ENCODE data around the gene CSNK1G1.

CSNK1G1 gene

DNA sequence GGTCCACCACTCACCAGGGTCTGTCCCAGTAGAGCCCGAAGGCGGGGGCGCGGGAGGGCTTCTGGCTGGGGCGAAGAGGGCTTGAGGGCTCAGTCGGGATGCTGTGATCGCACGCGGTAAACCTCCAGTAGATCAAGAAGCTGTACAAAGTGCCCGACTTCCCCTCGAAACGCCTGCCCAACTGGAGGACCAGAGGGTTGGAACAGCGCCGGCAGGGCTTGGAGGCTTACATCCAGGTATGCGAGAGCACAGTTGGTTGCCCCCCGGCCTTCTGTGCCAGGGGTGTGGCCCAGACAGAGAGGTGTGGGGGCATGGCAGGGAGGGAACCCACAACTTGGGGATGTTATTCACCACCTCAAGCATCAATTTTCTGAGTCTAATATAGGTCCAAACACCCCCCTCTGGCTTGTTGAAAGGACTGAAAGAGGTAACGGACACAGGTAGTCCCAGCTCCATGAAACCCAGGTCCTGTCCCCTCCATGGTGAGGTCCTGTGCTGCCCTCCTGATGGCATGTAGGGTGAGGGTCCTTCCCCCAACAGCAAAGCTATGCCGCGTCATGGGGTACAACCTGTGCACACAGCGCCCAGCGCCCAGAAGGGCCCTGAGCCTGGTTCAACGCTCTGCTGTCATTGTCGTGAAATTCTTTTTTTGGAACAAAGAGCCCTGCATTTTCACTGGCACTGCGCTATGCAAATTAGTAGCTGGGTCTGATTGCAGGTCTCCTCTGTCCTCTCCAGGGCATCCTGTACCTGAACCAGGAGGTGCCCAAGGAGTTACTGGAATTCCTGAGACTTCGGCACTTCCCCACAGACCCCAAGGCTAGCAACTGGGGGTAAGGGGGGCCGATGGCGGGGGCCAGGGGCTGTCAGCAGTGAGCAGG, 203.2 kb downstream of the CSNK1G1 start:
- no peak overlapping the region for H3K27ac ChIP-seq (ENCODE audit: low read depth, low read length)
- peak overlapping the region; percentile 94 for H3K4me3 ChIP-seq (ENCODE audit: low read depth, low read length)
- H3K27me3 ChIP-seq (ENCODE audit: control insufficient read depth, insufficient read depth, low read length) = peaks cover 19% of the 10 kb centered on the region
- peaks cover 14% of the 10 kb centered on the region for H3K4me1 ChIP-seq (ENCODE audit: control insufficient read depth, insufficient read depth, low read length)
- H3K9me3 ChIP-seq (ENCODE audit: control insufficient read depth, insufficient read depth, low read depth, low read length) = no peaks in the 10 kb centered on the region
- H3K36me3 ChIP-seq (ENCODE audit: control insufficient read depth, insufficient read depth, low read length) = peaks cover 35% of the 10 kb centered on the region
- H3K9ac ChIP-seq (ENCODE audit: low read length) = peak overlapping the region; percentile 48

DNA sequence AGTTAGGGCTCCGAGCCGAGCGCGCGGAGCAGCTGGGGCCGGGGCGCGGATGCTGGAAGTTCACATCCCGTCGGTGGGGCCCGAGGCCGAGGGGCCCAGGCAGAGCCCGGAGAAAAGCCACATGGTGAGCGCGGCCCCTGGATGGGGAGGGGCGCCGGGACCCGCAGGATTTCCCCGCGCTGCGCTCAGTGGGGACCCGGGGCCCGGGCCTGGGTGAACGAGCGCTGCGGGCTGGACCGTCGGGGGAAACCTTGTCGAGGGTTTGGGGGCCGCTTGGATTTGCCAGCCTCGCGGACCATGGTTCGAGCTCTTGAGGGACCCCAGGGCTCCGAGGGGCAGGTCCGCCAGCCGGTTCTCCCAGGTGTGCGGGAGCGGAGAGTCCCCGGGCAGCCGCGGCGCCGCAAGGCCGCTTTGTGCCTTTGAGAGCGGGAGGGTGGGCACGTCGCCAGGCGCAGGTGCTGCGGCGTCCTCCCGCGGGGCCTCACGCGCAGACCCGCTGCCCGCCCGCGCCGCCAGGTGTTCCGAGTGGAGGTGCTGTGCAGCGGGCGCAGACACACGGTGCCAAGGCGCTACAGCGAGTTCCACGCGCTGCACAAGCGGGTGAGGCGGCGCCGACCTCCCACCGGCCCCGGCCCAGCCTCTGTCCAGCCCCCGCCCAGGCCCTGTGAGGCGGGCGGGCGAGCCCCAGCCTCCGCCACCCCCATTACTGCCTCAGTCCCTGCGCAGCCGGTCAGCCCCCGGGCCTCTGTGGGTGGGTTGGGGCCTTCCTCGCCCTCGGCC, 204.1 kb downstream of the CSNK1G1 start, which contains the start of gene SNX22:
Gene SNX22 (plus strand): TSS at position 5 of the 780 bp plus-strand sequence. CDS start 45 bp downstream, at position 50.
- H3K27ac ChIP-seq (ENCODE audit: low read depth, low read length) = no peak within 1 kb of the TSS
- H3K9ac ChIP-seq (ENCODE audit: low read length) = peak within 1 kb of the TSS; percentile 68
- H3K4me1 ChIP-seq (ENCODE audit: control insufficient read depth, insufficient read depth, low read length) = peaks cover 14% of the 10 kb centered on the region
- H3K36me3 ChIP-seq (ENCODE audit: control insufficient read depth, insufficient read depth, low read length) = peaks cover 26% of the 10 kb centered on the region
- H3K27me3 ChIP-seq (ENCODE audit: control insufficient read depth, insufficient read depth, low read length) = peaks cover 19% of the 10 kb centered on the region
- no peaks in the 10 kb centered on the region for H3K9me3 ChIP-seq (ENCODE audit: control insufficient read depth, insufficient read depth, low read depth, low read length)
- H3K4me3 ChIP-seq (ENCODE audit: low read depth, low read length) = peak within 1 kb of the TSS; percentile 94

DNA sequence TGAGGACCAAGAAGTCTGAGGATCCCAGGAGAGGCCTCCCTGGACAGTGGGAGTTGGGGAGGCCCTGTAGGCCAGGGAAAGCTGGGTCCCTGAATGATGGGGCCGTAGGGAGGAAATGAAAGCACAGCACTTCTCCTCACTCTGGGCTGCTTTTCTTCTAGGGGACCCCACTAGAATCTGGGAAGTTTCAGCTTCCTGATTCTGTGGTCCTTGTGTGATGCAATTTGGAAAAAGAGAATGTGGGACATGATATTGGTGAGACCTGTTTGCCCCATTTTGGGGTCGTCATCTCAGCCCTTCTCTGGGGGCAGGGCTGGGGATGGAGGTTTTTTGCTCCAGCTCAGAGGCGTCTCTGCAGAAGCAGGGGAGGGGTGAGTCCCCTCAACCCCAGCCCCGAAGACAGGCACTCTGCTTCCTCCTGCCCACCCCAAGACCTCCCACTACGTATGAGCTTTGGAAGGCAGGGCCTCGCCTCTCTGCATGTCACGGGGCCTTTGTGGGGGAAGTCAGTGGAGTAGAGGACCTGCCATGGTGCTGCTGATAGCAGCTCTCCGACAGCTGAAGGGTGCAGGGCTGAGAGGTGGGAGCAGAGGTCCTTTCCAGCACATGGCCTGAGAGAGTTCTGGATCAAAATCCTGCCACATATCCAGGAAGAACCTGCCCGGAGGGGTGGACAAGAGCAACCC, 205.9 kb downstream of the CSNK1G1 start:
- Histone ChIP-seq H3K4me1 (ENCODE audit: control insufficient read depth, insufficient read depth, low read length) (peaks cover 14% of the 10 kb centered on the region), H3K9ac (ENCODE audit: low read length) (no peak overlapping the region), H3K9me3 (ENCODE audit: control insufficient read depth, insufficient read depth, low read depth, low read length) (no peaks in the 10 kb centered on the region), H3K27ac (ENCODE audit: low read depth, low read length) (no peak overlapping the region), H3K27me3 (ENCODE audit: control insufficient read depth, insufficient read depth, low read length) (peaks cover 19% of the 10 kb centered on the region), H3K4me3 (ENCODE audit: low read depth, low read length) (no peak overlapping the region), H3K36me3 (ENCODE audit: control insufficient read depth, insufficient read depth, low read length) (peaks cover 12% of the 10 kb centered on the region)

DNA sequence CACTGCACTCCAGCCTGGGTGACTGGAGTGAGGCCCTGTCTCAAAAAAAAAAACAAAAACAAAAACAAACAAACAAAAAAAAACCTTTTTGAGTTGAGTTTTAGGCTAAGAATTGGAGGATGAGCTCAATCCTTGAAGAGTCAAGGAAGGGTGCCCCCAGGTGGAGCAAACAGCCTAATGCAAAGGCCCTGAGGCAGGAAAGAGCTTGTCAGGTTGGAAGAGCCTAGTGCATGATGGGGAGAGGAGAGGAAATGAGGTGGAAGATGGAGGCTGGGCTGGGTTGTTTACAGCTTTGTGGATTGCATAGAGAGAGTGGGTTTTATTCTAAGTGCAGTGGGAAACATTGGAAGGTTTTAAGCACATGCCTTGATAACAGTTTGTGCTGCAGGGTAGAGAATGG, 206.5 kb downstream of the CSNK1G1 start:
- H3K9me3 ChIP-seq (ENCODE audit: control insufficient read depth, insufficient read depth, low read depth, low read length) = no peaks in the 10 kb centered on the region
- no peak overlapping the region for H3K4me3 ChIP-seq (ENCODE audit: low read depth, low read length)
- H3K9ac ChIP-seq (ENCODE audit: low read length) = no peak overlapping the region
- no peak overlapping the region for H3K27ac ChIP-seq (ENCODE audit: low read depth, low read length)
- peaks cover 19% of the 10 kb centered on the region for H3K27me3 ChIP-seq (ENCODE audit: control insufficient read depth, insufficient read depth, low read length)
- peaks cover 10% of the 10 kb centered on the region for H3K36me3 ChIP-seq (ENCODE audit: control insufficient read depth, insufficient read depth, low read length)
- H3K4me1 ChIP-seq (ENCODE audit: control insufficient read depth, insufficient read depth, low read length) = peaks cover 14% of the 10 kb centered on the region

DNA sequence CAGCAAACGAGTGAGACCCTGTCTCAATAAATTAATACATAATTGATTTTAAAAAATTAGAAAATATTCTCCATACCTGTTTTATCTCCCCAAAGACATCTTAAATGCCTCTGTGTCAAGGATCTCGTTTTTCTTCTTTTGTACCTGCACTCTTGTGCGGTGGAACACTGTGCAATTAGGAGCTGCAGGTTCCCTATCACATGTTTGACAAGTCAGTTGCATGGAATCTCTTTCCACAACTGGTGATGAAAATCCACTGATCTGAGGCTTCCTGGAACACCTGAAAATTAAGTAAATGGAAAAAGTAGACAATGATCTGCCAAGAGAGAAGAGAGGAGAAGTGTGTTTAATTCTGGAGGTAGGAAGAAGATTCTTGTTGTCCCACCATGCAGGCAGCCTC, 207.4 kb downstream of the CSNK1G1 start:
- H3K36me3 ChIP-seq (ENCODE audit: control insufficient read depth, insufficient read depth, low read length) = peaks cover 10% of the 10 kb centered on the region
- H3K4me1 ChIP-seq (ENCODE audit: control insufficient read depth, insufficient read depth, low read length) = peaks cover 11% of the 10 kb centered on the region
- H3K27ac ChIP-seq (ENCODE audit: low read depth, low read length) = no peak overlapping the region
- H3K9ac ChIP-seq (ENCODE audit: low read length) = no peak overlapping the region
- no peak overlapping the region for H3K4me3 ChIP-seq (ENCODE audit: low read depth, low read length)
- H3K27me3 ChIP-seq (ENCODE audit: control insufficient read depth, insufficient read depth, low read length) = peaks cover 19% of the 10 kb centered on the region
- H3K9me3 ChIP-seq (ENCODE audit: control insufficient read depth, insufficient read depth, low read depth, low read length) = no peaks in the 10 kb centered on the region

DNA sequence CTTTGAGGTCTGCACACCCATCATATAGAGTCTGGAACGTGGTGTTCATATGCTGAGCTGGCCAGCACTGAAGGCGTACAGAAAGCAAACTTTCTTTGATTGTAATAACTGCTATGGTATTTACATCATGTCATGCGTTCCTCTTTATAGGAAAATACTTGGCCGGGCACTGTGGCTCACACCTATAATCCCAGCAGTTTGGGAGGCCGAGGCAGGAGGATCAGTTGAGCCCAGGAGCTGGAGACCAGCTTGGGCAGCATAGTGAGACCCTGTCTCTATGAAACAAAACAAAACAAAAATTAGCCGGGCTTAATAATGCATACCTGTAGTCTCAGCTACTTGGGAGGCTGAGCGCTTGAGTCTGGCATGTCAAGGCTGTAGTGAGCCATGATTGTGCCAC, 207.8 kb downstream of the CSNK1G1 start:
- Histone ChIP-seq H3K4me1 (ENCODE audit: control insufficient read depth, insufficient read depth, low read length) (peaks cover 11% of the 10 kb centered on the region), H3K9ac (ENCODE audit: low read length) (no peak overlapping the region), H3K36me3 (ENCODE audit: control insufficient read depth, insufficient read depth, low read length) (peaks cover 12% of the 10 kb centered on the region), H3K9me3 (ENCODE audit: control insufficient read depth, insufficient read depth, low read depth, low read length) (no peaks in the 10 kb centered on the region), H3K27ac (ENCODE audit: low read depth, low read length) (no peak overlapping the region), H3K27me3 (ENCODE audit: control insufficient read depth, insufficient read depth, low read length) (peaks cover 16% of the 10 kb centered on the region), H3K4me3 (ENCODE audit: low read depth, low read length) (no peak overlapping the region)

DNA sequence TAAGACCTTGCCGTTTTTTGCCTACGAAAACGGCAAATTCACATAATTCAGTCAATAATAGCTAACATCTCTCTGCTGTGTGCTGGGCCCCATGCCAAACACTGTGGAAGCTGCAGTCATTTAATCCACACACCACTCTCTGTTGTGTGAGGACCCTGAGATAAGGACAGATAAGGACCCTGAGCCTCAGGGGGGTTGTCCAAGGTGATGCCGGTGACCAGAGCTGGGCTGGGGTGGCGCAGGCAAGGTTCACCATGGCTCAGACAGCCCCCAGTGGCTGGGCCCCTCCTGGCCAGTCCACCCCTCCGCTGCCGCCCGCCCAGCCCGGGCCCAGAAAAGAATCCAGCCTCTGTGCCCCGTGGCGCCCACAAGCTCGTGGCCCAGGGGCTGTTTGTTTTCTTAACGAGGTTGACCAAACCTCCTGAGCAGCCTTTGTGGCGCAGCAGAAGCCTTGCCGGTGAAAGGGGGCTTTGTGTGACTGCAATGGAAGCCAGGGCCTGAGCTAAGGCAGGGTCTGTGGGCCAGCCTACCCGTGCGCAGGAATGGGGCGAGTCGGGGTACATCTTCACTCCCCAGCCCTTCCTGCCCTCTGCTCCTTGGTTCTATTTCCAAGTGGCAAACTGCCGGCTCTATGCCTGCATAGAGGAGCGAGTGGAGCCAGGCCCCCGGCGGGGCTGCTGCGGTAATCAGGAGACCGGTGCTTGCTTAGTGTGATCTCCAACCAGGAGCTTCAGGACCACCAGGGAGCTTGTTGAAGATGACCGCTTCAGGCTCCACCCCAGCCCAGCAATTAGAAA, 208.9 kb downstream of the CSNK1G1 start:
- H3K36me3 ChIP-seq (ENCODE audit: control insufficient read depth, insufficient read depth, low read length) = peaks cover 12% of the 10 kb centered on the region
- H3K27ac ChIP-seq (ENCODE audit: low read depth, low read length) = no peak overlapping the region
- H3K27me3 ChIP-seq (ENCODE audit: control insufficient read depth, insufficient read depth, low read length) = peaks cover 5% of the 10 kb centered on the region
- H3K4me3 ChIP-seq (ENCODE audit: low read depth, low read length) = no peak overlapping the region
- no peaks in the 10 kb centered on the region for H3K9me3 ChIP-seq (ENCODE audit: control insufficient read depth, insufficient read depth, low read depth, low read length)
- peaks cover 3% of the 10 kb centered on the region for H3K4me1 ChIP-seq (ENCODE audit: control insufficient read depth, insufficient read depth, low read length)
- no peak overlapping the region for H3K9ac ChIP-seq (ENCODE audit: low read length)

DNA sequence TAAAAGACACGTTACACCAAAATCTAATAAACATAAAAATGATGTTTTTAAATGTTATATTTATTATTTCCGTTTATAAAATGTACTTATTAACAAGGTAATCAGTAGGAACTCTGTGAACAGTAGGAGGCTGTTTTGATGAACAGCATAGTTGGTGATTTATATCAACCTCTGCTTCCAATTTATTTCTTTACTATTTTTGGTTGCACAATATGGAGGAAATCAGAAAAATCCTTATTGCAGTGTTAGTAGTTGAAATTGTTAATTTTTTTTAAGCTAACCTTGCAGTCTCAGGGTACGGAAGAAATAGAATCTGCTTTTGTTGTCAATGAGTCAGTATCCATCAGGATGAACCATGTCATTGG, 209.5 kb downstream of the CSNK1G1 start:
- H3K27ac ChIP-seq (ENCODE audit: low read depth, low read length) = no peak overlapping the region

DNA sequence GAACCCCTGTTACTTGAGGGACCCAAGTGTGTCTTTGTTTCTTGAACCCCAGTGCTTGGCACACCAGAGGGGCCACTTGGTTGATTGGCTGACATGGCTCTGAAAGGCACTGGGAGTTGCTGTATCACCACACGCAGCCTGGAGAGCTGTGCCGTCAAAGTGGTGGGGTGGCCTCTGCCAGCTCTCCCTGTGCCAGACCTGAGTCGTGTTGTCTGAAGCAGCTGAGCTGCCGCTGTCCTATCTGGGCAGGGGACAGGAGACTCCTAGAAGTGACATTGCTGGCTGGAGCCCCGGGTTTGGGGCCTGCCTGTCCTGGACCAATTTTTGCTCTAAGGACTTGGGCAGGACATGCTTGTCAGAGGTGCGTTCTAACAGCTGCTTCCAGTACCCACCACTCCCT, 209.9 kb downstream of the CSNK1G1 start:
- Histone ChIP-seq H3K4me1 (ENCODE audit: control insufficient read depth, insufficient read depth, low read length) (peaks cover 2% of the 10 kb centered on the region), H3K9me3 (ENCODE audit: control insufficient read depth, insufficient read depth, low read depth, low read length) (no peaks in the 10 kb centered on the region), H3K36me3 (ENCODE audit: control insufficient read depth, insufficient read depth, low read length) (peaks cover 12% of the 10 kb centered on the region), H3K9ac (ENCODE audit: low read length) (no peak overlapping the region), H3K27me3 (ENCODE audit: control insufficient read depth, insufficient read depth, low read length) (no peaks in the 10 kb centered on the region), H3K27ac (ENCODE audit: low read depth, low read length) (no peak overlapping the region), H3K4me3 (ENCODE audit: low read depth, low read length) (no peak overlapping the region)

More for the DNA sequence above, 209.5 kb downstream of the CSNK1G1 start:
- no peak overlapping the region for H3K9ac ChIP-seq (ENCODE audit: low read length)
- peaks cover 3% of the 10 kb centered on the region for H3K4me1 ChIP-seq (ENCODE audit: control insufficient read depth, insufficient read depth, low read length)
- H3K27me3 ChIP-seq (ENCODE audit: control insufficient read depth, insufficient read depth, low read length) = no peaks in the 10 kb centered on the region
- H3K4me3 ChIP-seq (ENCODE audit: low read depth, low read length) = no peak overlapping the region
- no peaks in the 10 kb centered on the region for H3K9me3 ChIP-seq (ENCODE audit: control insufficient read depth, insufficient read depth, low read depth, low read length)
- H3K36me3 ChIP-seq (ENCODE audit: control insufficient read depth, insufficient read depth, low read length) = peaks cover 12% of the 10 kb centered on the region

DNA sequence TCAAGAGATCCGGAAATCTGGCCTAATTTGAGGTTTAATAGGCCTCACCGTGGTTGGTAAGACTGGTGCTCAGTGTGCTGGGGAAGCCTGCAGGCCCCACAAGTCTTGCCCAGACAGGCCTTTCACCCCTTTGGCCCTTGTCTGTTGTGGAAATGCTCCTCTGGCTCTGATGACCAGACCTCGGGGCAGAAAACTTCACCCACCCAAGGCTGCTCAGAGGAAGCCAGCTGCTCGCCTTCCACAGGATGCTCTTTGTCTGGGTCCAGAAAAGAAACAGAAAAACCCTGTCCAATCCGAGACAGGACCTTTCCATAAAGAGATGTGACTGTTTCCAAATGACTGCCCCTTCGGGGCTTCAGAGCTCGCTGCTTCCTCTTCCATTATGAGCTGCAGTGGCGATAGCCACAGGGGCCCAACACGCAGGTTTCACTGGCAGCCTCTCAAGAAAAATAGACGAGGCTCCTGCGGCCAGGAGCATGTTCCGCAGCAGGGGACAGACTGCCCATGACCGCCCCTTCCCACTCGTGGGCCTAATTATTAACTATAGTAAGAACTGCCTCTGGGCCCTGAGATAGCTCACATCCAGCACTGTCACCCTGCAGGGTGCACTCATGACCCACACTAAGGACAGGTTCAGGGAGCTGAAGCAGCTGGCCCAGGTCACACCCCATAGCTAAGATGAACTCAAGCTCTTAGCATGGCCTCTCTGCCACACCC, 211.2 kb downstream of the CSNK1G1 start:
- Histone ChIP-seq H3K36me3 (ENCODE audit: control insufficient read depth, insufficient read depth, low read length) (peaks cover 12% of the 10 kb centered on the region), H3K4me3 (ENCODE audit: low read depth, low read length) (no peak overlapping the region), H3K27ac (ENCODE audit: low read depth, low read length) (no peak overlapping the region), H3K9ac (ENCODE audit: low read length) (no peak overlapping the region), H3K9me3 (ENCODE audit: control insufficient read depth, insufficient read depth, low read depth, low read length) (no peaks in the 10 kb centered on the region), H3K27me3 (ENCODE audit: control insufficient read depth, insufficient read depth, low read length) (no peaks in the 10 kb centered on the region), H3K4me1 (ENCODE audit: control insufficient read depth, insufficient read depth, low read length) (no peaks in the 10 kb centered on the region; the same call in 1 of the 2 replicates)
